Vagina (tissue), 2 donors: ENCODE measurements around the gene WDR47.

Experiments used
- POLR2A ChIP-seq, 2 donors: fragments of 450-650 bp; IDR thresholded peaks; one replicate each; pipeline ENCODE4 v1.6.1; 2017; ENCODE audit warnings: antibody characterized with exemption in 2 of 2, mild to moderate bottlenecking in 2 of 2, moderate library complexity in 2 of 2
- TF ChIP-seq, protein P1 (sequence below), 3 experiments: fragments of 450-650 bp in 2 of 3; fragments of 200-600 bp in 1 of 3; sonication (generic) in 1 of 3; IDR thresholded peaks; one replicate each; pipeline ENCODE4 v1.5.1; 2017 to 2019; ENCODE audit warnings: antibody characterized with exemption in 3 of 3, mild to moderate bottlenecking in 2 of 3, moderate library complexity in 2 of 3

DNA sequence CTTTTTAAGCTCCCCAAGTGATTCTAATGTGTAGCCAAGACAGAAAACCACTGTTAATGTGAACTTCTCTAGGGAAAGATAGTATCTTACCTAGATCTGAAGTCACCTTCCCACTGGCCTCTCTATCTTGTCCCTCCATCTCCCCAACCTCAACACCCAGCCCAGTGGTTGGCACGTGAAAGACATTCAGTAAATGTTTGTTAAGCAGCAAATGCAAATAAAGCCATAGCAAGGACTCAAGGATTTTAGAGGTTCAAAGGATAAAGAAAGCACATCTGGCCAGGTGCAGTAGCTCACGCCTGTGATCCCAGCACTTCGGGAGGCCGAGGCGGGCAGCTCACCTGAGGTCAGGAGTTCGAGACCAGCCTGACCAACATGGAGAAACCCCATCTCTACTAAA lies 88.5 kb downstream of the WDR47 start:
- no peak for TF ChIP-seq POLR2A (IDR thresholded peaks at IDR 0.05)
- TF ChIP-seq, protein P1, sequence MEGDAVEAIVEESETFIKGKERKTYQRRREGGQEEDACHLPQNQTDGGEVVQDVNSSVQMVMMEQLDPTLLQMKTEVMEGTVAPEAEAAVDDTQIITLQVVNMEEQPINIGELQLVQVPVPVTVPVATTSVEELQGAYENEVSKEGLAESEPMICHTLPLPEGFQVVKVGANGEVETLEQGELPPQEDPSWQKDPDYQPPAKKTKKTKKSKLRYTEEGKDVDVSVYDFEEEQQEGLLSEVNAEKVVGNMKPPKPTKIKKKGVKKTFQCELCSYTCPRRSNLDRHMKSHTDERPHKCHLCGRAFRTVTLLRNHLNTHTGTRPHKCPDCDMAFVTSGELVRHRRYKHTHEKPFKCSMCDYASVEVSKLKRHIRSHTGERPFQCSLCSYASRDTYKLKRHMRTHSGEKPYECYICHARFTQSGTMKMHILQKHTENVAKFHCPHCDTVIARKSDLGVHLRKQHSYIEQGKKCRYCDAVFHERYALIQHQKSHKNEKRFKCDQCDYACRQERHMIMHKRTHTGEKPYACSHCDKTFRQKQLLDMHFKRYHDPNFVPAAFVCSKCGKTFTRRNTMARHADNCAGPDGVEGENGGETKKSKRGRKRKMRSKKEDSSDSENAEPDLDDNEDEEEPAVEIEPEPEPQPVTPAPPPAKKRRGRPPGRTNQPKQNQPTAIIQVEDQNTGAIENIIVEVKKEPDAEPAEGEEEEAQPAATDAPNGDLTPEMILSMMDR (IDR thresholded peaks at IDR 0.05) = no peak
